ENCODE data around the gene METTL2B.
A peak's percentile ranks its signal among the peaks of the same experiment; 100 is the strongest.
"Not testable (repeated sequence)": the region's sequence is repeated elsewhere in the genome, so short reads cannot be mapped to it uniquely, and the experiment has no call there.

The METTL2B gene

GRCh38 chr7:128463933-128464332 is 12.6 kb upstream of the METTL2B start:
- H3K9me3 Mint-ChIP-seq, DNase-seq, H3K27me3 Mint-ChIP-seq, H3K4me3 Mint-ChIP-seq, H3K27ac Mint-ChIP-seq: not testable (repeated sequence)
- peaks cover 38% of the 10 kb centered on the region for H3K36me3 Mint-ChIP-seq (ENCODE audit: low read depth)
- H3K4me1 Mint-ChIP-seq (ENCODE audit: low read depth): peaks cover 10% of the 10 kb centered on the region

DNA sequence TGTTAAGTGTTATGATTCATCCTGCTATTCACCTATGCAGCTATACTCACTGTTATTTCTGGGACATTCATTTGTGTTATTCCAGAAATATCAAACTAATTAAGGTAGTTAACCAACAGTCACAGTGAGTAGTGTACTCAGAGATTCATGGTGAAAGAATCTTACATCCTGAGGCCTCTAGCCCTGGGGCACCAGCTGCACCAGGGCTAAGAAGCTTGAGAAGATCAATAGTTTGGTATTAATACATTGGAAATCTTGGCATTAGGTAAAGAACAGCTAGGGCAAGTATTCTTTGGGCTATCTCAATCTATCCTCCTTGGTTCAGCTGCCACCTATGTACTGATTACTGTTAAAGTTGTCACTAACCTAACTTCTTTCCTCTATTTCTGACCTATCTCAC is 9.7 kb upstream of the METTL2B start:
- not testable (repeated sequence) for H3K4me3 Mint-ChIP-seq; DNase-seq; H3K9me3 Mint-ChIP-seq; H3K27me3 Mint-ChIP-seq; H3K27ac Mint-ChIP-seq; H3K4me1 Mint-ChIP-seq (ENCODE audit: low read depth)
- peaks cover 29% of the 10 kb centered on the region for H3K36me3 Mint-ChIP-seq (ENCODE audit: low read depth)

DNA sequence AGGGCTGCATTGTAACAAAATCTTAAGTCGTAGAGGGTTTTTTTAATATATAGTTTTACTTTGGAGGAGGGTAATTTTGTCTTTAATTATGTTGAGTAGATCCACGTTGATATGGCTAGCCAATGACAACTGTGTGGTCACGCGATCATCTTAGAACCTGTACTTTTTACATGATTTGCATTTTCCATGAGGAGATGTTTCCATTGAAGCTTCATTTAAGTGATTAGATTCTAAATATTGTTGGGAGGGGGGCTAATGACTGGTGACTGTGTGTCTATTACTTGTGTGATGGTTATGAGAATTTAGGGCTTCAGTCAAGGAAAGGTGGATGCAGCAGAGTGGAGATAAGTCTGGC is 765 bp downstream of the METTL2B start:
- H3K36me3 Mint-ChIP-seq (ENCODE audit: low read depth): peaks cover 58% of the 10 kb centered on the region
- peak overlapping the region; percentile 100 for H3K4me3 Mint-ChIP-seq
- DNase-seq, H3K27me3 Mint-ChIP-seq, H3K9me3 Mint-ChIP-seq: not testable (repeated sequence)
- H3K27ac Mint-ChIP-seq: peak overlapping the region; percentile 99
- peaks cover 38% of the 10 kb centered on the region for H3K4me1 Mint-ChIP-seq (ENCODE audit: low read depth)

DNA sequence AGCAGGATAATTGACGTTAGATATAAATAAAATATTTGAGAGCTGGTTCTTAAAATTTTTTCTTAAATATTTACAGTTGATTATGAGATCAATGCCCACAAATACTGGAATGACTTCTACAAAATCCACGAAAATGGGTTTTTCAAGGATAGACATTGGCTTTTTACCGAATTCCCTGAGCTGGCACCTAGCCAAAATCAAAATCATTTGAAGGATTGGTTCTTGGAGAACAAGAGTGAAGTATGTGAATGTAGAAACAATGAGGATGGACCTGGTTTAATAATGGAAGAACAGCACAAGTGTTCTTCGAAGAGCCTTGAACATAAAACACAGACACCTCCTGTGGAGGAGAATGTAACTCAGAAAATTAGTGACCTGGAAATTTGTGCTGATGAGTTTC is 2.5 kb downstream of the METTL2B start:
- not testable (repeated sequence) for H3K27me3 Mint-ChIP-seq, H3K9me3 Mint-ChIP-seq, DNase-seq
- peak overlapping the region; percentile 82 for H3K27ac Mint-ChIP-seq
- peak overlapping the region; percentile 50 for H3K4me3 Mint-ChIP-seq
- peaks cover 74% of the 10 kb centered on the region for H3K36me3 Mint-ChIP-seq (ENCODE audit: low read depth)
- peaks cover 38% of the 10 kb centered on the region for H3K4me1 Mint-ChIP-seq (ENCODE audit: low read depth)

DNA sequence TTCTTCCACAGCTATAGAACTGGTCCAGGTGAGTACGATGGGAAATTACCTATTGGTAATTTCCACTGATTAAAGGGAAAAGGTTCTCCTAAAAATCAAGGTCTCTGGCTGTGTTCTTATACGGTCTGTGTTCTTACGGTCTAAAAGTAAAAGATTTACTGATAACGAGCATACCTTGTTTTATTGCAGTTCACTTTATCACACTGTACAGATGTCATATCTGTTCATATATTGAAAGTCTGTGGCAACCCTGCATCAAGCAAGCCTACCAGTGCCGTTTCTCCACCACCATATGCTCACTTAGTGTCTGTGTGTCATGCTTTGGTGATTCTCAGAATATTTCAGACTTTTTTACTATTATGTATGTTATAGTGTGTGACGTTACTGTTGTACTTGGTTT is 11.6 kb downstream of the METTL2B start:
- H3K4me1 Mint-ChIP-seq (ENCODE audit: low read depth); H3K4me3 Mint-ChIP-seq; H3K27me3 Mint-ChIP-seq; H3K27ac Mint-ChIP-seq; DNase-seq; H3K9me3 Mint-ChIP-seq: not testable (repeated sequence)
- H3K36me3 Mint-ChIP-seq (ENCODE audit: low read depth): peaks cover 85% of the 10 kb centered on the region

DNA sequence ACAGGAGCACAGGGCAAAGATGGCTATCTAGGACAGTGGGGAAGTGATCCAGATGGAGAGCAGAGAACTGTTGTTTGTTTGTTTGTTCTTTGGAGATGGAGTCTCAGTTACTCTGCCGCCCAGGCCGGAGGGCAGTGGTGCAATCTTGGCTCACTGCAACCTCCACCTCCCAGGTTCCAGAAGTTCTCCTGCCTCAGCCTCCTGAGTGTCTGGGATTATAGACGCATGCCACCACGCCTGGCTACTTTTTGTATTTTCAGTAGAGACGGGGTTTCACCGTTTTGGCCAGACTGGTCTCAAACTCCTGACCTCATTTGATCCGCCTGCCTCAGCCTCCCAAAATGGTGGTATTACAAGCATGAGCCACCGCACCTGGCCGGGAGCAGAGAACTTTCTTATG is 20.9 kb downstream of the METTL2B start:
- Mint-ChIP-seq H3K4me1 (ENCODE audit: low read depth) (no peaks in the 10 kb centered on the region), H3K9me3 (no peaks in the 10 kb centered on the region), H3K27me3 (no peaks in the 10 kb centered on the region), H3K4me3 (no peak overlapping the region), H3K36me3 (ENCODE audit: low read depth) (peaks cover 92% of the 10 kb centered on the region), H3K27ac (no peak overlapping the region)
- DNase-seq: no peak

DNA sequence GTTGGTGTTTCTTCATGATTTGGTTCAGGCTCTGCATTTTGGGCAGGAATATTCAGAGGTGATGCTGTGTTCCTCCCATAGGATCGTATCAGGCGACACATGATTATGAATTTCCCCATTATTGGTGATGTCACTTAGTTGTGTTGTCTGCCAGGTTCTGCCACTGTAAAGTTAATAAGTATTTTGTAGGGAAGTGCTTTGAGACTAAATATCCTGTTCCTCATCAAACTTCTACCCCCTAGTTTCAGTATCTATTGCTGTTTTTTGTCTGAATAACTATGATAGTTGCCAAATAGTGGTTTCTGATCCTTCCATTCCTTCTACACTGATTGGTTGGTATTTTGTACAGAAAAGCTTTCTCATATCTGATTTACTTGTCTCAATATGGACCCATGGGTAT is 28.9 kb downstream of the METTL2B start:
- Mint-ChIP-seq H3K4me1 (ENCODE audit: low read depth) (peaks cover 16% of the 10 kb centered on the region), H3K36me3 (ENCODE audit: low read depth) (peaks cover 51% of the 10 kb centered on the region)
- H3K4me3 Mint-ChIP-seq, H3K9me3 Mint-ChIP-seq, H3K27me3 Mint-ChIP-seq, H3K27ac Mint-ChIP-seq, DNase-seq: not testable (repeated sequence)

- H3K27me3 Mint-ChIP-seq, H3K9me3 Mint-ChIP-seq, H3K4me3 Mint-ChIP-seq, DNase-seq: not testable (repeated sequence)
- Mint-ChIP-seq H3K4me1 (ENCODE audit: low read depth) (peaks cover 22% of the 10 kb centered on the region), H3K36me3 (ENCODE audit: low read depth) (peaks cover 37% of the 10 kb centered on the region), H3K27ac (peak overlapping the region; percentile 70)
Measured at GRCh38 chr7:128506819-128507218, 30.3 kb downstream of the METTL2B start.

- DNase-seq, H3K9me3 Mint-ChIP-seq, H3K27me3 Mint-ChIP-seq, H3K4me3 Mint-ChIP-seq: not testable (repeated sequence)
- peaks cover 22% of the 10 kb centered on the region for H3K4me1 Mint-ChIP-seq (ENCODE audit: low read depth)
- H3K27ac Mint-ChIP-seq: peak overlapping the region; percentile 26
- H3K36me3 Mint-ChIP-seq (ENCODE audit: low read depth): peaks cover 30% of the 10 kb centered on the region
Measured at GRCh38 chr7:128507321-128507993, 30.9 kb downstream of the METTL2B start.

GRCh38 chr7:128511692-128512091 is 35.1 kb downstream of the METTL2B start:
- H3K27ac Mint-ChIP-seq: not testable (repeated sequence)

DNA sequence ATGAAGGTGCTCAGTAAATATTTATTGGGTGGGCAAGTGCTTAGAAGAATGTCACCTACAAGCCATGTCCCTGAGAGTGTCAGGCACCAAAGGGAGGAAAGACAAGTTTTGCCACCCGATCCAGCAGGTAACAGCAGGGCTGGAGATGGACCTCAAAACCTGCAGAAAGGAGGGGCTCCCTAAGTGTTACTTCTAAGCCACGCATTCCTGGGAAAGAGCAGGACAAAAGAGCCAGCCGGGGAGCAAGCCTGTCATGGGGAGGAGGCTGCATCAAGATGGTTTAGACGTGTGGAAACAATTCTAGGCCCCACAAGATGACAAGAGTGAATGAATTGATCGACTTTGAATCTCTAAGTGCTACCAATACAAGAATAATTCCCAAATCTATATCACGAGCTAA is 38.7 kb downstream of the METTL2B start:
- H3K9me3 Mint-ChIP-seq; H3K27ac Mint-ChIP-seq; H3K27me3 Mint-ChIP-seq; DNase-seq; H3K4me3 Mint-ChIP-seq; H3K36me3 Mint-ChIP-seq (ENCODE audit: low read depth); H3K4me1 Mint-ChIP-seq (ENCODE audit: low read depth): not testable (repeated sequence)

More at GRCh38 chr7:128511692-128512091, 35.1 kb downstream of the METTL2B start:
- not testable (repeated sequence) for H3K4me3 Mint-ChIP-seq; H3K36me3 Mint-ChIP-seq (ENCODE audit: low read depth); DNase-seq; H3K27me3 Mint-ChIP-seq; H3K9me3 Mint-ChIP-seq
- H3K4me1 Mint-ChIP-seq (ENCODE audit: low read depth): peaks cover 12% of the 10 kb centered on the region

DNA sequence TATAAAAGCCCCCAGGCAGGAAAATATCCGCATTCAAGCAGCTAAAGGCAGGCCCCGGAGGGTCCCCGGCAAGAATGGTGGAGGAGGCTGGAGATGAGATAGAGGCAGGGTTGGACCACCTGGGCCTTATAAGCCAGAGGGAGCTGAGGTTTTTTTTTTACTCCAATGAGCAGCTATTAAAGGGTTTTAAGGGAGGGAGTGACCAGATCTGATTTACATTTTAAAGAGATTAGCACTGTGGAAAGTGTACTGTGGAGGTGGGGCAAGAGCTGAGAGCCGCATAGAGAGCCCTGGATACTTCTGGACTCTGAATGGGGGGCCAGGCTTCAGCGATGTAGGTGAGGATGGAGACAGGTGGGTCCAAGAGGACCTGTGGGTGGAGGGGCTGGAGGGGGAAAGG is 40.5 kb downstream of the METTL2B start:
- H3K4me3 Mint-ChIP-seq; H3K27ac Mint-ChIP-seq; DNase-seq; H3K36me3 Mint-ChIP-seq (ENCODE audit: low read depth); H3K4me1 Mint-ChIP-seq (ENCODE audit: low read depth); H3K27me3 Mint-ChIP-seq; H3K9me3 Mint-ChIP-seq: not testable (repeated sequence)

DNA sequence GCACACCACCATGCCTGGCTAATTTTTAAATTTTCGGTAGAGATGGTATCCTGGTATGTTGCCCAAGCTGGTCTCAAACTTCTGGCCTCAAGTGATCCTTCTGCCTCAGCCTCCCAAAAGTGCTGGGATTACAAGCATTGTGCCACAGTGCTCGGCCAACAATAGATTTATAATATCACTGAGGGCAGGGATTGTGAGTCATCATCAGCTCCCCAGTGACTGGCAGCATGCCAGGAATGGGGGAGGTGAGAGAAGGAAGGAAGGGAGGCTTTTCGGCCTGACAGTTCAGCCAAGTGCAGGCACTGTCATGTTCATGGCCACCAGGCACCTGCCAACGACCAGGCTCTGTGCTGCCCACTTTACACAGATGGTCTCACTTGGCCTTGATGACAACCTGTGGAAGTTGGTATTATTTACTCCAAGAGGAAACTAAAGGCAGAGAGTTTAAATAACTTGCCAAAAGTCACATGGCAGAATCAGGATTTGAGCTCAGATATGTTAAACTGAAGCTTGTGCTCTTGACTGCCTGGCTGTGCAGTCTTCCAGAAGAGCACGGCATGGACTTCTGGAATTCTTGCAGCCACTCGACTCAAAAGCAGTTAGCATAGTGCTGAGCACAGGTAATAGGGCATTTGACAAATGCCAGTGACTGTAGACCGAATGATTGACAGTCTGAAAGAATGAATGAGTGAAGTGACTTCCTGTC is 46.8 kb downstream of the METTL2B start:
- H3K27me3 Mint-ChIP-seq; H3K4me3 Mint-ChIP-seq; H3K9me3 Mint-ChIP-seq; H3K36me3 Mint-ChIP-seq (ENCODE audit: low read depth): not testable (repeated sequence)
- Mint-ChIP-seq H3K27ac (peak overlapping the region; percentile 92), H3K4me1 (ENCODE audit: low read depth) (peaks cover 13% of the 10 kb centered on the region)
- peak; percentile 84 for DNase-seq

GRCh38 chr7:128523932-128524524 is 47.5 kb downstream of the METTL2B start:
- Mint-ChIP-seq H3K4me1 (ENCODE audit: low read depth) (peaks cover 13% of the 10 kb centered on the region), H3K27ac (peak overlapping the region; percentile 63)
- DNase-seq; H3K4me3 Mint-ChIP-seq; H3K27me3 Mint-ChIP-seq; H3K9me3 Mint-ChIP-seq; H3K36me3 Mint-ChIP-seq (ENCODE audit: low read depth): not testable (repeated sequence)

GRCh38 chr7:128525584-128525983 is 49.0 kb downstream of the METTL2B start:
- DNase-seq; H3K27me3 Mint-ChIP-seq; H3K4me3 Mint-ChIP-seq; H3K9me3 Mint-ChIP-seq; H3K36me3 Mint-ChIP-seq (ENCODE audit: low read depth): not testable (repeated sequence)
- peak overlapping the region; percentile 59 for H3K27ac Mint-ChIP-seq
- peaks cover 21% of the 10 kb centered on the region for H3K4me1 Mint-ChIP-seq (ENCODE audit: low read depth)

Data from activated T-cell treated with anti-CD3 and anti-CD28 coated beads, Interleukin-2, amount 50 U/mL, for 24 hours (primary cell).